ENCODE data around the gene MBNL1.

MBNL1 gene

DNA sequence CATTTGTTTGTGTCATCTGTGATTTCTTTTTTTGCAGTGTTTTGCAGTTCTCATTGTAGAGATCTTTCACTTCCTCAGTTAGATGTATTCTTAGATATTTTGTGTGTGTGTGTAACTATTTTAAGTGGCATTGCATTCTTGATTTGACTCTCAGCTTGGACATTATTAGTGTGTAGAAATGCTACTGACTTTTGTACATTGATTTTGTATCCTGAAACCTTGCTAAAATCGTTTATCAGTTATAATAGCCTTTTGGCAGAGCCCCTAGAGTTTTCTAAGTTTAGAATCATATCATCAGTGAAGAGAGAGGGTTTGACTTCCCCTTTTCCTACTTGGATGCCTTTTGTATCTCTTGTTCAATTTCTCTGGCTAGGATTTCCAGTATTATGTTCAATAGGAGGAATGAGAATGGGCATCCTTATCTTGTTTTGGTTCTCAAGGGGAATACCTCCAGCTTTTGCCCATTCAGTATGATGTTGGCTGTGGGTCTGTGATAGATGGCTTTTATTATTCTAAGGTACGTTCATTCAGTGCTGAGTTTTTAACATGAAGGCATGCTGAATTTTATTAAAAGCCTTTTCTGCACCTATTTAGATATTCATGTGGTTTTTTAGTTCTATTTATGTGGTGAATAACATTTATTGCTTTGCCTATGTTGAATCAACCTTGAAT lies 211.7 kb downstream of the MBNL1 start:
- peaks cover 0 to 18% (median 10%) of the 10 kb centered on the region in 10 experiments; a peak in 9 of 20 replicates for H3K4me1 ChIP-seq
- H3K27ac ChIP-seq = peak overlapping the region in 1 of 11 experiments; percentile 28; a peak in 2 of 22 replicates
- H3K36me3 ChIP-seq = no peaks in the 10 kb centered on the region
- H3K9me3 ChIP-seq (replicated peaks in 1 of 11) = peaks cover 0 to 23% (median 9%) of the 10 kb centered on the region in 11 experiments; a peak in 10 of 22 replicates
- no peak for TF ChIP-seq Cebpa-rat (IDR thresholded peaks at IDR 0.05)
- H3K9ac ChIP-seq = no peak overlapping the region
- H3K27me3 ChIP-seq = no peaks in the 10 kb centered on the region
- H3K4me3 ChIP-seq = no peak overlapping the region
- peak overlapping the region in 6 of 11 experiments; percentile 8 to 63 (median 40); a peak in 7 of 22 replicates for H3K4me2 ChIP-seq
- H4K20me1 ChIP-seq = no peaks in the 10 kb centered on the region

DNA sequence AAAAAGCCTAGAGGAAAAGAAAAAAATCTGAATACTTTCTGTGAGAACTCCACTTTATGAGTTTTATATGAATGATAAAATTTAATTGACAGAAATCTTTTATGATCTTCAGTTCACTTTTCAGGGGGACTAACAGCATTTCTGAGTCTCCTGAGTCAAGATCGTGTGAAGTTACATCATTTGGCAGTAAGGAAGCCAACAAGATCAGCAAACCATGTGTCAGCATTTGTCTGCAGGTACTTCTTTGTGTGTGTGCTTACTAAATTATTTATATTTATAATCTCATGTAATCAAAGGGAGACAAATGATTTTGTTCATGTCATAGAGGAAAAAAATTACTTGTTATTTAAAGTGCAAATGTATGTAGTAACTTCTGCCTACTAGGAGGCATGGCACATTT lies 217.6 kb downstream of the MBNL1 start:
- H3K9me3 ChIP-seq (replicated peaks in 1 of 11) = peaks cover 0 to 18% (median 9%) of the 10 kb centered on the region in 11 experiments; a peak in 9 of 22 replicates
- no peak for TF ChIP-seq Cebpa-rat (IDR thresholded peaks at IDR 0.05)
- H3K9ac ChIP-seq = no peak overlapping the region
- no peak overlapping the region for H3K4me2 ChIP-seq
- no peaks in the 10 kb centered on the region for H3K36me3 ChIP-seq
- H4K20me1 ChIP-seq = no peaks in the 10 kb centered on the region
- H3K4me3 ChIP-seq = no peak overlapping the region
- no peak overlapping the region for H3K27ac ChIP-seq
- H3K27me3 ChIP-seq = no peaks in the 10 kb centered on the region
- H3K4me1 ChIP-seq = no peaks in the 10 kb centered on the region

DNA sequence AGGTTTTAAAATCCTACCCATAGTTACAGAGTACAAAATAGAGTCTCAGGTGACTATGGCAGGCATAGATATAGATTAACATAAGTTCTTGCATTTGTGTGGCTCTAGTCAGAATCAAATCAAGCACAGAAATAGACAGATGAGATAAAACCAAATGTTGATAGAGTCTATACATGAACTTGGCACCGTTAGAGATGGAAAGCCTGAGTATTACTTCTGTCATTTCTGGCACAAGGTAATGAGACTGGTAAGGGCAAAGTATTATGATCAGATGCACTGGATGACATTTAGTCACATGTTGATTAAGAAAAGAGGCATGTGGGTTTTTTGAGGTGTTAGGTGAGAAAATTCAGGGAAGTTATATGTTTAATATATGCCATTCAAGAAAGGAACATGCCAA lies 219.7 kb downstream of the MBNL1 start:
- no peak overlapping the region for H3K4me3 ChIP-seq
- no peak overlapping the region for H3K27ac ChIP-seq

DNA sequence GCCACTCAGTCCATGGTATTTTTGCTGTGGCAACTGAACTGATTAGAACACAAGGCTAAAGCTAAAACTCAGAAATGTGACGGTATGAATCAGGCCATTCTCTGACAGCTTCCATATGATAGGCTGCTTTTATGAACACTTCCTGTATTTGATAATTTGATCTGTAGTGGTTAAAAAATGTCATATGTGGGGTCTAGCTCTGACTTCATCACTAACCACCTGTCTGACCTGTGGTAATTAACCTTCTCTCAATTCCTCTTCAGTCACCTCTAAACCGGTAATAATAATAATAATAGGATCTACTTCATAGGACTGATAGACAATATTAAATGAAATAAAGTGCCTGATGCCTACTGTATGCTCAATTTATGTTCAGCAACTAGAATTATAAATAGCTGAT lies 223.2 kb downstream of the MBNL1 start:
- TF ChIP-seq Cebpa-rat (IDR thresholded peaks at IDR 0.05) = no peak
- H3K36me3 ChIP-seq = no peaks in the 10 kb centered on the region
- H3K9ac ChIP-seq = no peak overlapping the region
- H3K27me3 ChIP-seq = no peaks in the 10 kb centered on the region
- H3K27ac ChIP-seq = no peak overlapping the region
- H4K20me1 ChIP-seq = no peaks in the 10 kb centered on the region
- H3K4me2 ChIP-seq = no peak overlapping the region
- H3K9me3 ChIP-seq (replicated peaks in 1 of 11) = no peaks in the 10 kb centered on the region
- peaks cover 0 to 5% (median 4%) of the 10 kb centered on the region in 10 experiments; a peak in 8 of 20 replicates for H3K4me1 ChIP-seq
- H3K4me3 ChIP-seq = no peak overlapping the region

More for the DNA sequence above, 219.7 kb downstream of the MBNL1 start:
- Histone ChIP-seq H3K27me3 (no peaks in the 10 kb centered on the region), H3K4me1 (no peaks in the 10 kb centered on the region), H3K4me2 (no peak overlapping the region), H4K20me1 (no peaks in the 10 kb centered on the region), H3K9me3 (replicated peaks in 1 of 11) (peaks cover 0 to 2% (median 0%) of the 10 kb centered on the region in 11 experiments; a peak in 2 of 22 replicates), H3K9ac (no peak overlapping the region), H3K36me3 (no peaks in the 10 kb centered on the region)
- TF ChIP-seq Cebpa-rat (IDR thresholded peaks at IDR 0.05) = no peak

DNA sequence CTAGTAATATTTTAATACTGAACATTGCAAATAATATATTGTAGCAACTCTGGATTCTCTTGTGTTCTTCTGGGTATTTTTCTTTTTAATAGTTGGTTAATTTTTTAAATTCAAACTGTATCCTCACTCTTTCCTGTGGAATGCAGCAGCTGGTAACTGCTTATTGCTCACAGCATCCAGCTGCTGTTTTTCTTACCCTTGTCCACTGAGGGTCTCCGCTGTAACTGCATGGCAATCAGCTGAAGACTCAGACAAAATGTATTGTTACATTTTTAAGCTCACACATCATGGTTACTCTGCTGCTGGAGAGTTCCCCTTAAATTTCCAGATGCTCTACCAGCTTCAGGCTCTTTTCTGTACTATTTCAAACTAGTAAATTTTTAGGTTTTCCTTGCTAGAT lies 227.6 kb downstream of the MBNL1 start:
- Histone ChIP-seq H3K36me3 (no peaks in the 10 kb centered on the region), H3K27ac (no peak overlapping the region), H3K4me2 (peak overlapping the region in 3 of 11 experiments; percentile 0 to 30 (median 13); a peak in 3 of 22 replicates), H3K27me3 (no peaks in the 10 kb centered on the region), H3K4me3 (no peak overlapping the region), H4K20me1 (no peaks in the 10 kb centered on the region), H3K4me1 (peaks cover 5 to 25% (median 9%) of the 10 kb centered on the region in 10 experiments; a peak in 13 of 20 replicates), H3K9ac (no peak overlapping the region), H3K9me3 (replicated peaks in 1 of 11) (0 out of 22 replicates have a peak, but pooled peaks cover 0 to 5% (median 0%) of the 10 kb centered on the region in 11 experiments)
- no peak for TF ChIP-seq Cebpa-rat (IDR thresholded peaks at IDR 0.05)

DNA sequence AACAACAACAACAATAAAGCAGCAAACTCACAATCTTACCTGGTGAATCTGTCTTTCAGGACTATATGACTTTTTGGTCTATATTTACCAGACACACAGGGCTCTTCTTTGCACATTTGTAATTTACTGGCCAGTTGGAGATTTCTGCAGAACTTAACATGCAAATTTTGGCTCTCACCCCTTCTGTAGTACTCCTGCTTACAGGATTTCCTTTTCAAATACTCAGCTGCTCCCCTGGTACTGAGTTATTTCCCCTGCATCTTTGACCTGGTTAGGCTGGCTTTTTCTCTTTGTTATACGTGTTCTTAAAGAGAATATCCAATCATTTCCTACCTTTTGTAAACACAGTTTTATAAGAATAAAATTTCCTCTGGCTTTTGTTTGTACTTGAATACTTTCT lies 228.0 kb downstream of the MBNL1 start:
- H3K27ac ChIP-seq = no peak overlapping the region
- no peaks in the 10 kb centered on the region for H4K20me1 ChIP-seq
- no peak overlapping the region for H3K4me3 ChIP-seq
- H3K9ac ChIP-seq = no peak overlapping the region
- no peaks in the 10 kb centered on the region for H3K27me3 ChIP-seq
- H3K9me3 ChIP-seq (replicated peaks in 1 of 11) = peaks cover 0 to 8% (median 2%) of the 10 kb centered on the region in 11 experiments; a peak in 1 of 22 replicates
- peaks cover 5 to 25% (median 9%) of the 10 kb centered on the region in 10 experiments; a peak in 13 of 20 replicates for H3K4me1 ChIP-seq
- peak overlapping the region in 5 of 11 experiments; percentile 0 to 47 (median 13); a peak in 6 of 22 replicates for H3K4me2 ChIP-seq
- TF ChIP-seq Cebpa-rat (IDR thresholded peaks at IDR 0.05) = no peak
- H3K36me3 ChIP-seq = no peaks in the 10 kb centered on the region

DNA sequence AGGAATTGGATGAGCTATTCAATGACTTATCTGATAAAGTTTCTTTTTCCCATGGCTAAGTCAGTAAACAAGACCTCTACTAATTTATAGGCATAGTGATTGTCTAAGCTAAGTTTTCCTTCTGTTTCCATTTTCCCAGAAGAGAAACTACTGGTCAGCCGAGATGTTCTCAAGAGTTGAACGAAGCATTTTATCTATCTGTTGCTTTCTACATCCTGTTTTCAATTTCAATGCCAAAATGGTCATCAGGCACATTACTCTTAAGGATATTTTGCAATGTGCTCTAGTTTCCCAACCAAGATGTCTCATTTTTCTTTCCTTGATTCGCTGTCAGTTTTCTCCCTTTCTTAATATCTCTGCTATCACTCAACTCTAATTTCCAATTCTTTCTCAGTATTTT lies 228.7 kb downstream of the MBNL1 start:
- H3K27me3 ChIP-seq = no peaks in the 10 kb centered on the region
- no peak overlapping the region for H3K27ac ChIP-seq
- H3K4me3 ChIP-seq = no peak overlapping the region
- no peaks in the 10 kb centered on the region for H4K20me1 ChIP-seq
- H3K9me3 ChIP-seq (replicated peaks in 1 of 11) = peaks cover 0 to 9% (median 4%) of the 10 kb centered on the region in 11 experiments; a peak in 1 of 22 replicates
- peaks cover 5 to 25% (median 9%) of the 10 kb centered on the region in 10 experiments; a peak in 13 of 20 replicates for H3K4me1 ChIP-seq
- no peak for TF ChIP-seq Cebpa-rat (IDR thresholded peaks at IDR 0.05)
- no peaks in the 10 kb centered on the region for H3K36me3 ChIP-seq
- H3K9ac ChIP-seq = no peak overlapping the region
- H3K4me2 ChIP-seq = peak overlapping the region in 2 of 11 experiments; percentile 6 to 47; a peak in 3 of 22 replicates

DNA sequence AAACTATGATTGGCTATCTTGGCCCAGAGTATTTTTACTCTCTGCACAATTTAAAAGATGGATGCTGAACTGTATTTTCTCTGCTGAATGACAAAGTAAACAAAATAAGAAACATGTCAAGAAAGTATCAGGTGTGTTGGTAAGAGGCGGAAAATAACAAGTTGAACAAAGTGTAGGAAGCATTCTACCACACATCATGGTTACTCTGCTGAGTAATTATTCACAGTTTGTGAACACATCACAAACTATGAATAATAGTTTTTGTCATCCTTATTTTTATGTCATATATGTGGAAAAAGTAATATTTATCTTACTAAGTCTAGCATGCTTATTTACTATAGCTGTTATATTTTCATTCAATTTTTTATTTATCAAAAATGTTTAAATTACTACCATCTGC lies 229.2 kb downstream of the MBNL1 start:
- Histone ChIP-seq H3K4me1 (peaks cover 5 to 25% (median 9%) of the 10 kb centered on the region in 10 experiments; a peak in 13 of 20 replicates), H3K36me3 (no peaks in the 10 kb centered on the region), H3K27me3 (no peaks in the 10 kb centered on the region), H3K9ac (no peak overlapping the region), H3K4me2 (peak overlapping the region in 1 of 11 experiments; percentile 6; a peak in 2 of 22 replicates), H3K27ac (no peak overlapping the region; a peak in 1 of 22 replicates), H3K9me3 (replicated peaks in 1 of 11) (peaks cover 0 to 9% (median 4%) of the 10 kb centered on the region in 11 experiments; a peak in 1 of 22 replicates), H4K20me1 (no peaks in the 10 kb centered on the region), H3K4me3 (no peak overlapping the region)
- TF ChIP-seq Cebpa-rat (IDR thresholded peaks at IDR 0.05) = no peak

DNA sequence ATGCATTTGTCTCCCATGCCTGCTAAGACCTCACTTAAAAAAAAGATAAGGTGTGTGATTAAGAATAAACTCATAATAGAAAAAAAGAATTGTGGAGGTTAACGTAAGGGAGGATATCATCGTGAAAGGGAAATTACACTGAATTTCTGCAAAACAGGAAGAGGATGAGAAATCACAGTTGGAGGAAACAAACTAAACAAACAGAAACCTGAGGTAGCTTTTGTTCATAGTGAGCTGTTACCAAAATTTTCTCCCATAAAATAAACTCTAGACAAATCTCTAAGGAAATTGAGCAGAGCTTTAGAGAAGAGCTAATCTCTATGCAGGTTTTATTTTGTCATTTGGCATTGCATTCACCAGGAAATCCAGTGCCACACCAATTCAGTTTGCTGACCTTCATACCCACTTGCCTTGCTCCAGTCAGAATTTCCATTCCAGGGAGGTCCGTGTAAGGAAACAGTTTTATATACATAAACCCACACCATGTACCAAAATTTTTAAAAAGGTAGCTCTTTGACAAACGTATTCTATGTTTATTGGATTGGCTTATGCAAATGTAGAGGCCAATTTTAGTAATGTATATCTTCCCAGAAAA lies 231.2 kb downstream of the MBNL1 start:
- Histone ChIP-seq H3K9ac (no peak overlapping the region), H3K27ac (peak overlapping the region in 1 of 11 experiments; percentile 43; a peak in 1 of 22 replicates), H3K27me3 (no peaks in the 10 kb centered on the region), H3K36me3 (no peaks in the 10 kb centered on the region), H4K20me1 (no peaks in the 10 kb centered on the region), H3K4me3 (no peak overlapping the region), H3K4me1 (peaks cover 5 to 25% (median 9%) of the 10 kb centered on the region in 10 experiments; a peak in 13 of 20 replicates), H3K9me3 (replicated peaks in 1 of 11) (peaks cover 0 to 9% (median 4%) of the 10 kb centered on the region in 11 experiments; a peak in 1 of 22 replicates), H3K4me2 (peak overlapping the region in 3 of 11 experiments; percentile 2 to 40 (median 39); a peak in 5 of 22 replicates)
- TF ChIP-seq Cebpa-rat (IDR thresholded peaks at IDR 0.05) = no peak

Data from BLaER1 treated with 17β-estradiol and CSF1 and Interleukin-3, amounts not matched to agents 10 nM and 100 nM (cell line).